ENCODE data around the gene MAP4K2. TPM values are rescaled to one million over a fixed set of nuclear protein-coding genes. Genes with fewer than 3 reads are reported as not detected.

Gene MAP4K2
- total RNA-seq, 2 donors from 2014 or later: 19.4 to 20.4 TPM

DNA sequence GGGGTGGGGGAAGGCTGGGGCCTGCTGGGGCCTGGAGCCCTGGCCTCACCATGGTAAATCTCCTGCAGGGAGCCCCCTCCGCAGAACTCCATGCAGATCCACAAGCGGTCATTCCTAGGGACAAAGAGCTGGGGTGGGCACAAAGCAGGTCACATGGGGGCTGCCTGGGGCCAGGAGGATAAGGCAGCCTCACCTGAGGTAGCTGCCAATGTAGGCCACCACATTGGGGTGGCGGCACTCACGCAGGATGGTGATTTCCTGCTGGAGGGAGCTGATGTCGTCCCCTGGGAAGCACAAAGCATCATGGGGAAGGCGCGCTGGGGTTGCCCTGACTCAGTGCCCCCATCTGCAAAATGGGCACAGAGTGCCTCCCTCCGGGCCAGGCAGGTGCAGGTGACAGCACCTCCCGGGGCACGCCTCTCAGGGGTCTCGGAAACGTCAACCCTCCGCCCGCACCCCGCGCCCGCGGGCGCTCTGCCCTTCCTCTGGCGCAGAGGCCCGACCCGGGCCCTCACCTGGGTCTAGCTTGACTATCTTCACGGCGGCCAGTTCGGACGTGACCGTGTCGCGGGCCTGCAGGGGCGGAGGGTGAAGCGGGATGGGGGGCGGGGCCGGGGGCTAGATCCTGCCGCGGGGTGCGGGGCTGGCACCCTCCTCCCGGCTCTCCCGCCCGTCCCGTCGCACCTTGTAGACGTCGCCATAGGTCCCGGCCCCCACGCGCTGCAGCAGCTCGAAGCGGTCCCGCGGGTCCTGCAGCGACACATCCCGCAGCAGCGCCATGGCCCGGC, 450 bp downstream of the MAP4K2 start:
- DNase-seq (ENCODE audit: low spot score): no peak
- H3K4me1 ChIP-seq: peaks cover 0 to 27% of the 10 kb centered on the region in 2 donors
- no peak for TF ChIP-seq CTCF (IDR thresholded peaks at IDR 0.05)
- peak overlapping the region; percentile 68 to 71 for H3K4me3 ChIP-seq
- H3K27me3 ChIP-seq: no peaks in the 10 kb centered on the region
- H3K9me3 ChIP-seq: no peaks in the 10 kb centered on the region
- peak overlapping the region; percentile 78 to 92 for H3K27ac ChIP-seq
- H3K36me3 ChIP-seq: peaks cover 13% of the 10 kb centered on the region

DNA sequence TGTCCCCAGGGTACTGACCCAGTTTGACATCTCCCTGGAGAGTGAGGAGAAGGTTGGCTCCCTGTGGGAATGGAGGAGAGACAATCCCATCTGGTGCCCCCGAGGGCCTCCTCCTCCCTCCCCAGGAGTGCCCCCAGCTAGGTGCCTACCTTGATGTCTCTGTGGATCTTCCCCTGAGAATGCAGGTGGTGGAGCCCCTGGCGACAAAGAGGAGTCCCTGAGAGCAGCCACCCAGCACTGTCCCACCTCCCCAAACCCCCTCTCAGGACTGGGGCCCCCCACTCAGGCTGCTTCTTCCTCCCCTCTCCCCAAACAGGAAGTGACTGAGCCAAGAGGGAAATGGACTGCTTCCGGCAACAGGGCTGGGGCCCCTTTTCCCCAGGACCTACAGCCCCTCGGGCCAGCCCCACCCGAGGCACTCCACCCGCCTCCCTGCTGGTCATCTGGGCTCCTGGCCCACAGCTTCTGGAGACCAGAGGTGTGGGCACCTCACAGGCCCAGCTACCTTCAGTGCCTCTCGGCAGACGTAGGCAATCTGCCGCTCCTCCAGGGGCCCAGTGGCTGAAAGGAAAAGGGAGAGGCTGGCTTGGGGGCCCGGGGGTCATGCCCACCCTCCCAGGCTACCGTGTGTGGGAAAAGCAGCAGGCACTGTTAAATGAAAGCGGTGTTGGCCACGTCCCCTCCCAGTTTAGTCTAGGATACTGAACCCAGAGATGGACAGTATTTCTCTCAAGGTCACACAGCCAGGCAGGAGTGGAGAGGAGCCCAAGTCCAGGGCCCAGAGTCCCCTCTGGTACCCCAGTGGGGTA, 1.2 kb downstream of the MAP4K2 start:
- Histone ChIP-seq H3K36me3 (peaks cover 20% of the 10 kb centered on the region), H3K27me3 (no peaks in the 10 kb centered on the region), H3K4me3 (peak overlapping the region; percentile 68 to 71), H3K27ac (peak overlapping the region; percentile 78 to 92), H3K9me3 (no peaks in the 10 kb centered on the region), H3K4me1 (peaks cover 0 to 27% of the 10 kb centered on the region in 2 donors)
- DNase-seq (ENCODE audit: low spot score): no peak
- TF ChIP-seq CTCF (IDR thresholded peaks at IDR 0.05): no peak

- Histone ChIP-seq H3K4me3 (no peak overlapping the region), H3K4me1 (peaks cover 0 to 27% of the 10 kb centered on the region in 2 donors), H3K9me3 (no peaks in the 10 kb centered on the region), H3K27me3 (no peaks in the 10 kb centered on the region), H3K27ac (peak overlapping the region in 1 of 2 donors; percentile 92), H3K36me3 (peaks cover 27% of the 10 kb centered on the region)
- no peak for DNase-seq (ENCODE audit: low spot score)
- TF ChIP-seq CTCF (IDR thresholded peaks at IDR 0.05): no peak
These were observed 1.9 kb downstream of the MAP4K2 start for GRCh38 chr11:64801158-64801464.

DNA sequence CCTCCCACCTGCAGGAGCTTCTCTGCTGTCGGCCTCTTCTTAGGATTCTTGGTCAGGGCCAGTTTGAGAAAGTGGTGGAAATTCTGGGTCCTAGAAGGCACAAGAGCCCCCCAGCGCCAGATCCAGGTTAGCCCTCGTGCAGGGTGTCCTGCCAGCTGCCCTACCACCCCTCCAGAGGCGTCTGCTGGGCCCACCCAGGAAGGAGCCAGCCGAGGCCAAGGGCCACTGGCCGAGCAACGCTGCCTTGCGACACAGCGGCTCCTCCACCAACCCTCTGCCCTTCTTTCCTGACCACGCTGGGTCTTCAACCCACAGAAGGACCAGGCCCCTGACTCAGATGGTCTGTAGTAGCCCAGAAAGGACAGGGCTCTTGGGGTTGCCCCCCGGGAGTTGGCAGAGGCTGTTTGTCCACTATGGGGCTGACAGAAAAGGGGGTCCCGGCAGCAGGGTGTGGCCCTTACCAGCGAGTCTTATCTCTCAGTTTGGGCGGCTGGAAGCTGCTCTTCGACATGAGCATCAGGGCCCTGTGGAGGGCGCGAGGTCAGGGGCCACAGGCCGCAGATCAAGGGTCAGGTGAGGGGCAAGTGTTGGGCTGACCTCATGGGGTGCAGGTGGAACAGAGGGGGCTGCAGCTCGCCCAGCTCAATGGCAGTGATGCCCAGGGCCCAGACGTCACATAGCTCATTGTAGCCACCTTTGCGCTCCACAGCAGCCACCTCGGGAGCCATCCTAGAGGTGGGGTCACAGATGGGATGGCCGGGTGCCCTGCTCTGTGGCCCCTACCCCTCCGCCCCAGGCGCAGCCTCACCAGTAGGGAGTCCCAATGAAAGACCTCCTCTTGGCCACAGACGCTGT, 2.5 kb downstream of the MAP4K2 start:
- H3K4me3 ChIP-seq: no peak overlapping the region
- peaks cover 23% of the 10 kb centered on the region for H3K36me3 ChIP-seq
- no peaks in the 10 kb centered on the region for H3K9me3 ChIP-seq
- H3K27me3 ChIP-seq: no peaks in the 10 kb centered on the region
- H3K27ac ChIP-seq: no peak overlapping the region
- DNase-seq (ENCODE audit: low spot score): no peak
- H3K4me1 ChIP-seq: peaks cover 0 to 27% of the 10 kb centered on the region in 2 donors
- no peak for TF ChIP-seq CTCF (IDR thresholded peaks at IDR 0.05)

- no peak for DNase-seq (ENCODE audit: low spot score)
- no peak overlapping the region for H3K4me3 ChIP-seq
- no peak overlapping the region for H3K27ac ChIP-seq
- H3K27me3 ChIP-seq: no peaks in the 10 kb centered on the region
- no peak for TF ChIP-seq CTCF (IDR thresholded peaks at IDR 0.05)
- peaks cover 0 to 26% of the 10 kb centered on the region in 2 donors for H3K4me1 ChIP-seq
- no peaks in the 10 kb centered on the region for H3K9me3 ChIP-seq
- H3K36me3 ChIP-seq: peaks cover 16% of the 10 kb centered on the region
These were observed 3.3 kb downstream of the MAP4K2 start for GRCh38 chr11:64799623-64800302.

Data from right atrium auricular region (tissue), 2 donors.